GM23338 (cell line): Measurements from ENCODE around the gene ALMS1. TPM values are rescaled to one million over a fixed set of nuclear protein-coding genes. Genes with fewer than 3 reads are reported as not detected.

ENCODE experiments used
- ATAC-seq: fragments of 200-7000 bp; cut with Tn5 transposase; 3 replicates; pipeline ENCODE4 v1.9.1; 2020
- DNase-seq: peaks from one replicate; pipeline ENCODE4 v3.0.0-alpha.2; 2015; ENCODE audit warnings: low spot score
- H2AFZ ChIP-seq: fragments of 200-600 bp; sonication (generic); 2 replicates; pipeline ENCODE4 v1.8.0; 2016; ENCODE audit warnings: antibody characterized with exemption, mild to moderate bottlenecking, moderate library complexity
- H3F3A ChIP-seq: fragments of 200-600 bp; sonication (generic); replicated peaks from 2 replicates; pipeline ENCODE4 v1.8.0; 2017; ENCODE audit warnings: antibody characterized with exemption, mixed run types, low read depth
- H3K27ac ChIP-seq: fragments of 200-600 bp; sonication (generic); 2 replicates; pipeline ENCODE4 v1.6.1; 2016; ENCODE audit warnings: low read depth
- H3K27me3 ChIP-seq: fragments of 200-600 bp; sonication (generic); 2 replicates; pipeline ENCODE4 v1.8.0; 2016; ENCODE audit warnings: mild to moderate bottlenecking, mixed run types, moderate library complexity; ENCODE audit not compliant: insufficient read depth
- H3K36me3 ChIP-seq: fragments of 200-600 bp; sonication (generic); 2 replicates; pipeline ENCODE4 v1.8.0; 2016; ENCODE audit warnings: mild to moderate bottlenecking; ENCODE audit not compliant: insufficient read depth
- H3K4me1 ChIP-seq: fragments of 200-600 bp; sonication (generic); 2 replicates; pipeline ENCODE4 v1.8.0; 2016; ENCODE audit warnings: mild to moderate bottlenecking, moderate library complexity; ENCODE audit not compliant: insufficient read depth
- H3K4me2 ChIP-seq: fragments of 200-600 bp; sonication (generic); 2 replicates; pipeline ENCODE4 v1.7.1; 2017; ENCODE audit warnings: mixed run types
- H3K4me3 ChIP-seq: fragments of 200-600 bp; sonication (generic); 2 replicates; pipeline ENCODE4 v1.6.1; 2016; ENCODE audit warnings: mixed run types
- H3K79me2 ChIP-seq: fragments of 200-600 bp; sonication (generic); replicated peaks from 2 replicates; pipeline ENCODE4 v1.8.0; 2017; ENCODE audit warnings: mild to moderate bottlenecking; ENCODE audit not compliant: insufficient read depth
- H3K9me2 ChIP-seq: fragments of 200-600 bp; sonication (generic); 2 replicates; pipeline ENCODE4 v1.8.0; 2017; ENCODE audit not compliant: insufficient read depth
- H4K20me1 ChIP-seq: fragments of 200-600 bp; sonication (generic); replicated peaks from 2 replicates; pipeline ENCODE4 v1.8.0; 2017; ENCODE audit warnings: mild to moderate bottlenecking; ENCODE audit not compliant: insufficient read depth
- H3K27ac Mint-ChIP-seq: 2 replicates; pipeline ENCODE4 v1.8.0; 2020; ENCODE audit warnings: inconsistent platforms, mild to moderate bottlenecking, moderate library complexity, mixed read lengths
- H3K27me3 Mint-ChIP-seq: 3 replicates; pipeline ENCODE4 v1.8.0; 2022; ENCODE audit warnings: low read depth, mild to moderate bottlenecking, moderate library complexity, mixed read lengths, inconsistent platforms; ENCODE audit not compliant: insufficient read depth, poor library complexity
- H3K36me3 Mint-ChIP-seq: 3 replicates; pipeline ENCODE4 v1.8.0; 2021; ENCODE audit warnings: low read depth, mild to moderate bottlenecking, inconsistent platforms, moderate library complexity, mixed read lengths
- H3K4me1 Mint-ChIP-seq: 3 replicates; pipeline ENCODE4 v1.8.0; 2020; ENCODE audit warnings: mild to moderate bottlenecking, inconsistent platforms, mixed read lengths
- H3K4me3 Mint-ChIP-seq: 3 replicates; pipeline ENCODE4 v1.8.0; 2021; ENCODE audit warnings: moderate library complexity, mild to moderate bottlenecking, inconsistent platforms, mixed read lengths
- H3K9me3 Mint-ChIP-seq: 3 replicates; pipeline ENCODE4 v1.8.0; 2020; ENCODE audit warnings: moderate library complexity, mild to moderate bottlenecking, inconsistent platforms, mixed read lengths
- CREB1 ChIP-seq: fragments of 250-450 bp; sonication (Bioruptor Pico); IDR thresholded peaks from 2 replicates; pipeline ENCODE4 v1.5.0; 2020; ENCODE audit warnings: low read depth, mild to moderate bottlenecking, moderate library complexity
- EZH2 ChIP-seq: fragments of 200-600 bp; sonication (generic); IDR thresholded peaks from one replicate; pipeline ENCODE4 v1.8.0; 2017; ENCODE audit warnings: antibody characterized with exemption, mild to moderate bottlenecking, low read depth; ENCODE audit not compliant: unreplicated experiment
- EZH2phosphoT487 ChIP-seq: fragments of 200-600 bp; sonication (generic); IDR thresholded peaks from one replicate; pipeline ENCODE4 v1.8.1; 2018; ENCODE audit warnings: antibody characterized with exemption; ENCODE audit not compliant: unreplicated experiment
- JUNB ChIP-seq: IDR thresholded peaks from one replicate; pipeline ENCODE4 v1.6.1; 2016; ENCODE audit warnings: antibody characterized with exemption; ENCODE audit not compliant: unreplicated experiment
- NANOG ChIP-seq: IDR thresholded peaks from 2 replicates; pipeline ENCODE4 v1.6.1; 2016; ENCODE audit warnings: antibody characterized with exemption, borderline replicate concordance
- POLR2AphosphoS5 ChIP-seq: IDR thresholded peaks from 2 replicates; pipeline ENCODE4 v1.6.1; 2016; ENCODE audit warnings: antibody characterized with exemption, low read depth
- STAT1 ChIP-seq: IDR thresholded peaks from one replicate; pipeline ENCODE4 v1.6.1; 2016; ENCODE audit warnings: antibody characterized with exemption; ENCODE audit not compliant: unreplicated experiment
- ZNF114 ChIP-seq: fragments of 250-450 bp; sonication (Bioruptor Pico); IDR thresholded peaks from 2 replicates; pipeline ENCODE4 v1.5.0; 2020; ENCODE audit warnings: mild to moderate bottlenecking, moderate library complexity
- ZNF331 ChIP-seq: fragments of 250-450 bp; sonication (Bioruptor Pico); IDR thresholded peaks from 2 replicates; pipeline ENCODE4 v1.5.0; 2020; ENCODE audit warnings: low read depth, mild to moderate bottlenecking, moderate library complexity
- polyA plus RNA-seq: library from polyadenylated mRNA; unstranded; fragments of >200 nt; fragmentation: Nextera tagmentation; extraction: Ambion mirVana; gene quantifications from 2 replicates; pipeline ENCODE4 v1.2.1, GENCODE V29; 2016
- total RNA-seq: library from RNA; depleted of rRNA; stranded (reverse); fragments of >200 nt; shearing (Covaris generic); gene quantifications from 2 replicates; pipeline ENCODE4 v1.2.3, GENCODE V29; 2014
- TF ChIP-seq, protein P1 (sequence below): fragments of 250-450 bp; sonication (Bioruptor Pico); IDR thresholded peaks from 2 replicates; pipeline ENCODE4 v1.5.0; 2020; ENCODE audit warnings: mild to moderate bottlenecking, moderate library complexity
- TF ChIP-seq, protein P2 (sequence below): IDR thresholded peaks from 2 replicates; pipeline ENCODE4 v1.6.1; 2016; ENCODE audit warnings: antibody characterized with exemption
- TF ChIP-seq, protein P3 (sequence below): IDR thresholded peaks from one replicate; pipeline ENCODE4 v1.6.1; 2018; ENCODE audit warnings: antibody characterized with exemption; ENCODE audit not compliant: unreplicated experiment

The ALMS1 gene
- total and polyA plus RNA-seq, 2 experiments from 2014 or later, result 38.8 to 65.7 TPM

DNA sequence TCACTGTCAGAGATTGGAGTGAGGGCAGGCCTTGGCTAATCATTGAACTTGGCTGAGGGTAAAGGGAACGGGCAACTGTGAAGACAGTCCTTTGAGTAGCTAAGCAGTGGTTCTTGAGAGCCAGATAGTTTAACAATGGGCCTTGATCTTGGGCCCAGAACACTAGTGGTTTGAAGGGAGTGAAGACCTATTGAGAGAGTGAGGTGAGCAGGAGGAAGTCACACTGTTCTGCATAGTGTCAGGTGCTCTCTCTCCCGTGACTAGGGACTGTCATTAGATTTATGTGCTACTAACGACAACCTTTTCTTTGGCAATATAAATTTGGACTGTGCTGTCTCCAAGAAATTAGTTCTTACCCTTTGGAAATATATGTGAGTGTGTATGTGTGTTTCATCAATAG, 44.6 kb upstream of the ALMS1 start:
- no peaks in the 10 kb centered on the region for H3F3A ChIP-seq
- no peak for ATAC-seq
- no peaks in the 10 kb centered on the region for H3K27me3 Mint-ChIP-seq
- H2AFZ ChIP-seq, result no peak overlapping the region
- TF ChIP-seq JUNB, result no peak
- no peak for TF ChIP-seq STAT1
- TF ChIP-seq, protein P1, sequence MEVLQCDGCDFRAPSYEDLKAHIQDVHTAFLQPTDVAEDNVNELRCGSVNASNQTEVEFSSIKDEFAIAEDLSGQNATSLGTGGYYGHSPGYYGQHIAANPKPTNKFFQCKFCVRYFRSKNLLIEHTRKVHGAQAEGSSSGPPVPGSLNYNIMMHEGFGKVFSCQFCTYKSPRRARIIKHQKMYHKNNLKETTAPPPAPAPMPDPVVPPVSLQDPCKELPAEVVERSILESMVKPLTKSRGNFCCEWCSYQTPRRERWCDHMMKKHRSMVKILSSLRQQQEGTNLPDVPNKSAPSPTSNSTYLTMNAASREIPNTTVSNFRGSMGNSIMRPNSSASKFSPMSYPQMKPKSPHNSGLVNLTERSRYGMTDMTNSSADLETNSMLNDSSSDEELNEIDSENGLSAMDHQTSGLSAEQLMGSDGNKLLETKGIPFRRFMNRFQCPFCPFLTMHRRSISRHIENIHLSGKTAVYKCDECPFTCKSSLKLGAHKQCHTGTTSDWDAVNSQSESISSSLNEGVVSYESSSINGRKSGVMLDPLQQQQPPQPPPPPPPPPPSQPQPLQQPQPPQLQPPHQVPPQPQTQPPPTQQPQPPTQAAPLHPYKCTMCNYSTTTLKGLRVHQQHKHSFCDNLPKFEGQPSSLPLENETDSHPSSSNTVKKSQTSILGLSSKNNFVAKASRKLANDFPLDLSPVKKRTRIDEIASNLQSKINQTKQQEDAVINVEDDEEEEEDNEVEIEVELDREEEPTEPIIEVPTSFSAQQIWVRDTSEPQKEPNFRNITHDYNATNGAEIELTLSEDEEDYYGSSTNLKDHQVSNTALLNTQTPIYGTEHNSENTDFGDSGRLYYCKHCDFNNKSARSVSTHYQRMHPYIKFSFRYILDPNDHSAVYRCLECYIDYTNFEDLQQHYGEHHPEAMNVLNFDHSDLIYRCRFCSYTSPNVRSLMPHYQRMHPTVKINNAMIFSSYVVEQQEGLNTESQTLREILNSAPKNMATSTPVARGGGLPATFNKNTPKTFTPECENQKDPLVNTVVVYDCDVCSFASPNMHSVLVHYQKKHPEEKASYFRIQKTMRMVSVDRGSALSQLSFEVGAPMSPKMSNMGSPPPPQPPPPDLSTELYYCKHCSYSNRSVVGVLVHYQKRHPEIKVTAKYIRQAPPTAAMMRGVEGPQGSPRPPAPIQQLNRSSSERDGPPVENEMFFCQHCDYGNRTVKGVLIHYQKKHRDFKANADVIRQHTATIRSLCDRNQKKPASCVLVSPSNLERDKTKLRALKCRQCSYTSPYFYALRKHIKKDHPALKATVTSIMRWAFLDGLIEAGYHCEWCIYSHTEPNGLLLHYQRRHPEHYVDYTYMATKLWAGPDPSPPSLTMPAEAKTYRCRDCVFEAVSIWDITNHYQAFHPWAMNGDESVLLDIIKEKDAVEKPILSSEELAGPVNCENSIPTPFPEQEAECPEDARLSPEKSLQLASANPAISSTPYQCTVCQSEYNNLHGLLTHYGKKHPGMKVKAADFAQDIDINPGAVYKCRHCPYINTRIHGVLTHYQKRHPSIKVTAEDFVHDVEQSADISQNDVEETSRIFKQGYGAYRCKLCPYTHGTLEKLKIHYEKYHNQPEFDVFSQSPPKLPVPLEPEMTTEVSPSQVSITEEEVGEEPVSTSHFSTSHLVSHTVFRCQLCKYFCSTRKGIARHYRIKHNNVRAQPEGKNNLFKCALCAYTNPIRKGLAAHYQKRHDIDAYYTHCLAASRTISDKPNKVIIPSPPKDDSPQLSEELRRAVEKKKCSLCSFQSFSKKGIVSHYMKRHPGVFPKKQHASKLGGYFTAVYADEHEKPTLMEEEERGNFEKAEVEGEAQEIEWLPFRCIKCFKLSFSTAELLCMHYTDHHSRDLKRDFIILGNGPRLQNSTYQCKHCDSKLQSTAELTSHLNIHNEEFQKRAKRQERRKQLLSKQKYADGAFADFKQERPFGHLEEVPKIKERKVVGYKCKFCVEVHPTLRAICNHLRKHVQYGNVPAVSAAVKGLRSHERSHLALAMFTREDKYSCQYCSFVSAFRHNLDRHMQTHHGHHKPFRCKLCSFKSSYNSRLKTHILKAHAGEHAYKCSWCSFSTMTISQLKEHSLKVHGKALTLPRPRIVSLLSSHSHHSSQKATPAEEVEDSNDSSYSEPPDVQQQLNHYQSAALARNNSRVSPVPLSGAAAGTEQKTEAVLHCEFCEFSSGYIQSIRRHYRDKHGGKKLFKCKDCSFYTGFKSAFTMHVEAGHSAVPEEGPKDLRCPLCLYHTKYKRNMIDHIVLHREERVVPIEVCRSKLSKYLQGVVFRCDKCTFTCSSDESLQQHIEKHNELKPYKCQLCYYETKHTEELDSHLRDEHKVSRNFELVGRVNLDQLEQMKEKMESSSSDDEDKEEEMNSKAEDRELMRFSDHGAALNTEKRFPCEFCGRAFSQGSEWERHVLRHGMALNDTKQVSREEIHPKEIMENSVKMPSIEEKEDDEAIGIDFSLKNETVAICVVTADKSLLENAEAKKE (CRISPR knock-in tag), result no peak
- no peak for TF ChIP-seq EZH2
- no peak for TF ChIP-seq EZH2phosphoT487
- TF ChIP-seq ZNF331, result no peak
- TF ChIP-seq CREB1, result no peak
- H3K4me3 Mint-ChIP-seq, result no peak overlapping the region
- H3K36me3 ChIP-seq, result no peaks in the 10 kb centered on the region
- no peaks in the 10 kb centered on the region for H3K79me2 ChIP-seq
- no peaks in the 10 kb centered on the region for H3K36me3 Mint-ChIP-seq
- no peak for DNase-seq
- no peak overlapping the region for H3K4me2 ChIP-seq
- no peaks in the 10 kb centered on the region for H3K4me1 ChIP-seq
- no peaks in the 10 kb centered on the region for H3K27me3 ChIP-seq
- H3K27ac ChIP-seq, result no peak overlapping the region
- H3K4me3 ChIP-seq, result no peak overlapping the region
- H3K9me3 Mint-ChIP-seq, result no peaks in the 10 kb centered on the region
- H3K27ac Mint-ChIP-seq, result no peak overlapping the region
- H3K9me2 ChIP-seq, result no peaks in the 10 kb centered on the region
- no peaks in the 10 kb centered on the region for H4K20me1 ChIP-seq
- no peaks in the 10 kb centered on the region for H3K4me1 Mint-ChIP-seq

DNA sequence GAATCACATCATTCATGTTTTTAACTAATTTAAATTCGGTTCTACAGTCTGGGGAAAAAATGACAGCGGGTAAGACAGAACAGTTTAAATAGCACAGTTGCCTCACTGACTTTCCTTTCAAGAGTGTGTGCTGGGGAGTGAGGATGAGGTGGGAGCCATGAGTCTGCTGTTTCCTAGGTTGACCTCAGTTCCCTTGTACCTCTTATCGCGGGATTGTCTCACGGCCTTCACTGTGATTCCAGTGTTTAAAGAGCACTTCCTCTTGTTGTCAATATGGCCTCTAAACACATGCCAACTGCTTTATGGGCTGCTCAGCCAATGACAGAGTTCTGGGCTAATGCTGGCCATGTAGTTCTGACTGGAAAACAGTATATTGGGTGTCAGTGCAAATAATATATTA, 41.6 kb upstream of the ALMS1 start:
- no peaks in the 10 kb centered on the region for H3K9me3 Mint-ChIP-seq
- no peaks in the 10 kb centered on the region for H3K4me1 Mint-ChIP-seq
- H3F3A ChIP-seq, result no peaks in the 10 kb centered on the region
- no peak overlapping the region for H2AFZ ChIP-seq
- no peaks in the 10 kb centered on the region for H3K9me2 ChIP-seq
- H3K27ac Mint-ChIP-seq, result no peak overlapping the region
- no peaks in the 10 kb centered on the region for H3K27me3 Mint-ChIP-seq
- H3K4me2 ChIP-seq, result no peak overlapping the region
- H3K79me2 ChIP-seq, result no peaks in the 10 kb centered on the region
- H3K36me3 Mint-ChIP-seq, result no peaks in the 10 kb centered on the region
- no peaks in the 10 kb centered on the region for H3K36me3 ChIP-seq
- H3K4me3 ChIP-seq, result no peak overlapping the region
- no peaks in the 10 kb centered on the region for H3K4me1 ChIP-seq
- H3K27me3 ChIP-seq, result no peaks in the 10 kb centered on the region
- H3K27ac ChIP-seq, result no peak overlapping the region
- no peak for DNase-seq
- no peak for ATAC-seq
- H4K20me1 ChIP-seq, result no peaks in the 10 kb centered on the region
- H3K4me3 Mint-ChIP-seq, result no peak overlapping the region
- TF ChIP-seq STAT1 (no peak), ZNF114 (CRISPR knock-in tag) (no peak), EZH2 (no peak), ZNF331 (no peak), EZH2phosphoT487 (no peak), JUNB (no peak), POLR2AphosphoS5 (no peak), NANOG (no peak)
- TF ChIP-seq, protein P2, sequence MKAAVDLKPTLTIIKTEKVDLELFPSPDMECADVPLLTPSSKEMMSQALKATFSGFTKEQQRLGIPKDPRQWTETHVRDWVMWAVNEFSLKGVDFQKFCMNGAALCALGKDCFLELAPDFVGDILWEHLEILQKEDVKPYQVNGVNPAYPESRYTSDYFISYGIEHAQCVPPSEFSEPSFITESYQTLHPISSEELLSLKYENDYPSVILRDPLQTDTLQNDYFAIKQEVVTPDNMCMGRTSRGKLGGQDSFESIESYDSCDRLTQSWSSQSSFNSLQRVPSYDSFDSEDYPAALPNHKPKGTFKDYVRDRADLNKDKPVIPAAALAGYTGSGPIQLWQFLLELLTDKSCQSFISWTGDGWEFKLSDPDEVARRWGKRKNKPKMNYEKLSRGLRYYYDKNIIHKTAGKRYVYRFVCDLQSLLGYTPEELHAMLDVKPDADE, result no peak
- TF ChIP-seq, protein P3, sequence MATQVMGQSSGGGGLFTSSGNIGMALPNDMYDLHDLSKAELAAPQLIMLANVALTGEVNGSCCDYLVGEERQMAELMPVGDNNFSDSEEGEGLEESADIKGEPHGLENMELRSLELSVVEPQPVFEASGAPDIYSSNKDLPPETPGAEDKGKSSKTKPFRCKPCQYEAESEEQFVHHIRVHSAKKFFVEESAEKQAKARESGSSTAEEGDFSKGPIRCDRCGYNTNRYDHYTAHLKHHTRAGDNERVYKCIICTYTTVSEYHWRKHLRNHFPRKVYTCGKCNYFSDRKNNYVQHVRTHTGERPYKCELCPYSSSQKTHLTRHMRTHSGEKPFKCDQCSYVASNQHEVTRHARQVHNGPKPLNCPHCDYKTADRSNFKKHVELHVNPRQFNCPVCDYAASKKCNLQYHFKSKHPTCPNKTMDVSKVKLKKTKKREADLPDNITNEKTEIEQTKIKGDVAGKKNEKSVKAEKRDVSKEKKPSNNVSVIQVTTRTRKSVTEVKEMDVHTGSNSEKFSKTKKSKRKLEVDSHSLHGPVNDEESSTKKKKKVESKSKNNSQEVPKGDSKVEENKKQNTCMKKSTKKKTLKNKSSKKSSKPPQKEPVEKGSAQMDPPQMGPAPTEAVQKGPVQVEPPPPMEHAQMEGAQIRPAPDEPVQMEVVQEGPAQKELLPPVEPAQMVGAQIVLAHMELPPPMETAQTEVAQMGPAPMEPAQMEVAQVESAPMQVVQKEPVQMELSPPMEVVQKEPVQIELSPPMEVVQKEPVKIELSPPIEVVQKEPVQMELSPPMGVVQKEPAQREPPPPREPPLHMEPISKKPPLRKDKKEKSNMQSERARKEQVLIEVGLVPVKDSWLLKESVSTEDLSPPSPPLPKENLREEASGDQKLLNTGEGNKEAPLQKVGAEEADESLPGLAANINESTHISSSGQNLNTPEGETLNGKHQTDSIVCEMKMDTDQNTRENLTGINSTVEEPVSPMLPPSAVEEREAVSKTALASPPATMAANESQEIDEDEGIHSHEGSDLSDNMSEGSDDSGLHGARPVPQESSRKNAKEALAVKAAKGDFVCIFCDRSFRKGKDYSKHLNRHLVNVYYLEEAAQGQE, result no peak
